Measurements from ENCODE around the gene ZSWIM3. TPM values are rescaled to one million over a fixed set of nuclear protein-coding genes. Genes with fewer than 3 reads are reported as not detected.
A peak's percentile ranks its signal among the peaks of the same experiment; 100 is the strongest.

ZSWIM3 gene
- total and polyA plus RNA-seq, 2 of the 13 experiments (the other 11 are each of a cell fraction or from before 2014, with no cell fraction given), result 5.2 to 5.8 TPM

- no peak for TF ChIP-seq DNMT1 (CRISPR knock-in tag; IDR thresholded peaks at IDR 0.05)
- TF ChIP-seq ZNF589 (CRISPR knock-in tag; conservative IDR thresholded peaks at IDR 0.05), result no peak
- no peak for TF ChIP-seq ZNF180 (CRISPR knock-in tag; IDR thresholded peaks at IDR 0.05; ENCODE audit: borderline replicate concordance, low read depth)
- no peak for TF ChIP-seq PAWR (CRISPR knock-in tag; IDR thresholded peaks at IDR 0.05; ENCODE audit: borderline replicate concordance)
- TF ChIP-seq TAF15 (IDR thresholded peaks at IDR 0.05; ENCODE audit: low read depth, low read length, poor library complexity, severe bottlenecking), result no peak
- no peak for TF ChIP-seq TAF1 (CRISPR knock-in tag; IDR thresholded peaks at IDR 0.05)
- TF ChIP-seq ZNF496 (CRISPR knock-in tag; IDR thresholded peaks at IDR 0.05; ENCODE audit: insufficient replicate concordance), result no peak
- no peak for TF ChIP-seq ZNF318 (CRISPR knock-in tag; IDR thresholded peaks at IDR 0.05)
- TF ChIP-seq SMYD3 (CRISPR knock-in tag; IDR thresholded peaks at IDR 0.05), result no peak
- TF ChIP-seq HBP1 (CRISPR knock-in tag; IDR thresholded peaks at IDR 0.05; ENCODE audit: low read depth), result no peak
- TF ChIP-seq USF2 (IDR thresholded peaks at IDR 0.05; ENCODE audit: low read depth, low read length), result no peak
- no peak for TF ChIP-seq USF2 (CRISPR knock-in tag; IDR thresholded peaks at IDR 0.05; ENCODE audit: borderline replicate concordance)
- peak; percentile 77 for TF ChIP-seq DRAP1 (CRISPR knock-in tag; IDR thresholded peaks at IDR 0.05)
- no peak for TF ChIP-seq TFAP4 (IDR thresholded peaks at IDR 0.05; ENCODE audit: borderline replicate concordance, low read depth)
Observed at GRCh38 chr20:45863543-45864470, 6.4 kb downstream of the ZSWIM3 start (continued).

Measured in HepG2 (cell line).